Measurements from ENCODE around the gene PLPPR4.

Gene PLPPR4

DNA sequence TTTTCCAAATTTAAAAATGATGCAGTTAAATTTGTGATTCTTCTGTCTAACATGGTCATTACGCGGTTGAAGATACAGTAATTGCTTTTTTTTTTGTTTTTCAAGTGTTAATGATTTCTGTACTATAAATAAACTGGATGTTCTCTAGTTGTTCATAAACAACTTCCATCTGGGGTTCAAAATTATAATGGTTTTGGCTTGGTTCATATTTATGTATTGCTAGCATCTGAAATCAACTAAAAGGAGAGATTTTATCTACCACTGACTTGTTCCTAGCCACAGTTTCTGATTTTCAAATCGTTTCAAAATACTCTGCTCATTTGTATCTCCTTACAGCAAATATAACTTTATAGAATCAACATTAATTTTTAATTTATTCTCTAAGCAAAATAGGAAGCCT, 35.2 kb upstream of the PLPPR4 start:
- no peak for TF ChIP-seq FOXA1 (IDR thresholded peaks at IDR 0.05)
- no peak for TF ChIP-seq BHLHE40 (IDR thresholded peaks at IDR 0.05; ENCODE audit: borderline replicate concordance)
- no peak for TF ChIP-seq HDGF (IDR thresholded peaks at IDR 0.05; ENCODE audit: borderline replicate concordance)
- TF ChIP-seq L3MBTL2 (conservative IDR thresholded peaks at IDR 0.05), result no peak
- TF ChIP-seq TARDBP (IDR thresholded peaks at IDR 0.05), result no peak
- TF ChIP-seq FOXM1 (IDR thresholded peaks at IDR 0.05; ENCODE audit: borderline replicate concordance), result no peak
- TF ChIP-seq FOXK2 (IDR thresholded peaks at IDR 0.05), result no peak
- TF ChIP-seq, protein P1, sequence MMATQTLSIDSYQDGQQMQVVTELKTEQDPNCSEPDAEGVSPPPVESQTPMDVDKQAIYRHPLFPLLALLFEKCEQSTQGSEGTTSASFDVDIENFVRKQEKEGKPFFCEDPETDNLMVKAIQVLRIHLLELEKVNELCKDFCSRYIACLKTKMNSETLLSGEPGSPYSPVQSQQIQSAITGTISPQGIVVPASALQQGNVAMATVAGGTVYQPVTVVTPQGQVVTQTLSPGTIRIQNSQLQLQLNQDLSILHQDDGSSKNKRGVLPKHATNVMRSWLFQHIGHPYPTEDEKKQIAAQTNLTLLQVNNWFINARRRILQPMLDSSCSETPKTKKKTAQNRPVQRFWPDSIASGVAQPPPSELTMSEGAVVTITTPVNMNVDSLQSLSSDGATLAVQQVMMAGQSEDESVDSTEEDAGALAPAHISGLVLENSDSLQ (IDR thresholded peaks at IDR 0.05), result no peak
- DNase-seq (ENCODE audit: extremely low spot score), result no peak
- ChIA-PET POLR2A (no interaction called here), CTCF (no interaction called here)

DNA sequence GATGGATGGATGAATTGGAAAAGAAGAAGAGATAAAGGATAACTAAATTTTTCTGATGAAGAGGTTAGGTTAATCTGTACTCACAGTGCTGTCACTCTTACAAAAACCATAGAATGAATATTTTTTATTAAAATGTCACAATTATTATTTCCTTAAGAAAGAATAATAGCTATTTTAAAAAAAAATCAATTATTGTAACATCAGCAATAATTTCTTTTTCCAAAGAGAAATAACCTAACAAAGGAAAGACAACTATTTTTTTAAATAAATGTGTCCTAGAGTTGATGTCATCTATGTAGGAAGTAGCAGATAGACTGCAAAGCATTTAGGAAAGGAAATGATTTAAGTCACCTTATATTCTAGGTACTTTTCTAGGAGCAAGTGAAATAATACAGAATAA, 33.6 kb upstream of the PLPPR4 start:
- no peak for TF ChIP-seq FOXA1 (IDR thresholded peaks at IDR 0.05)
- no peak for TF ChIP-seq ELF4 (IDR thresholded peaks at IDR 0.05)
- TF ChIP-seq CTBP1 (IDR thresholded peaks at IDR 0.05; ENCODE audit: borderline replicate concordance), result no peak
- CTCF ChIA-PET, result no interaction called here
- POLR2A ChIA-PET, result no interaction called here
- no peak for DNase-seq (ENCODE audit: extremely low spot score)

DNA sequence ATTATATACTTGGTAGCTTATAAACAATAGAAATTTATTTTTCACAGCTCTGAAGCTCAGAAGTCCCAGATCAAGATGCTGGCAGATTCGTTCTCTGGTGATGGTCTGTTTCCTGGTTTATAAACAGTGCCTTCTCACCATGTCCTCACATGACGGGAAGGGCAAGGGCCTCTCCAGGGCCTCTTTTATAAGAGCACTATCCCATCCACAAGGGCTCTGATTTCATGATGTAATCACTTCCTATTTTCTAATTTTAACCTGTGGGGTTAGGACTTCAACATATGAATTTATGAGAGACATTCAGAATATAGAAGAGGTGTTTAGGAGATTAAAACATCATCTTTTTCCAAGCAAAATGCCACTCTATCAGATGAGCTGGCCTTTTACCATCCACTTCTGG, 32.1 kb upstream of the PLPPR4 start:
- TF ChIP-seq ARNT (IDR thresholded peaks at IDR 0.05), result no peak
- no peak for DNase-seq (ENCODE audit: extremely low spot score)
- ChIA-PET CTCF (no interaction called here), POLR2A (no interaction called here)

DNA sequence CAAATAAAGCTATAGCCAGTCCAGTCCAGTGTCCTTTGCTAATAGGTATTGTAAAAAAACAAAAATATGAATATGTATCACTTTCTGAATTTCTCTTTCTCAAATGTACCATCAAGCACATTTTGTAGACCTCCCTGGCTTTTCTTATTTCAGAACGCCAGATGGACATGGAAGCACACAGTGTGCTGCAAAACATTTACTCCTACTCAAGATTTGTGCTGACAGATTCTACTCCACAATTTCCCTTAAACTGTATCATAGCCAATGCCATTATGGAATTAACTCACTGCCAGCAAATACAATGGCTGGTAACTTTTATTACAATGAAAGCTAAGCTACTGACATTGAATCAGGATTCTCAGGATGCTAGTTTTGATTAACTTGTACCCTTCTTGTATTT, 30.8 kb upstream of the PLPPR4 start:
- ChIA-PET POLR2A (interaction anchor here (0.8 kb wide), 1 partner anchor 1395 kb away, joined by 3 read pairs; no protein-coding TSS in a partner anchor), CTCF (no interaction called here)
- DNase-seq (ENCODE audit: extremely low spot score), result no peak
- TF ChIP-seq FOXA1 (IDR thresholded peaks at IDR 0.05) (no peak), ELF4 (IDR thresholded peaks at IDR 0.05) (no peak), TARDBP (IDR thresholded peaks at IDR 0.05) (no peak), FOXK2 (IDR thresholded peaks at IDR 0.05) (no peak), L3MBTL2 (conservative IDR thresholded peaks at IDR 0.05) (no peak), NFRKB (IDR thresholded peaks at IDR 0.05) (no peak), ARNT (IDR thresholded peaks at IDR 0.05) (no peak), LEF1 (IDR thresholded peaks at IDR 0.05; ENCODE audit: borderline replicate concordance) (no peak)

DNA sequence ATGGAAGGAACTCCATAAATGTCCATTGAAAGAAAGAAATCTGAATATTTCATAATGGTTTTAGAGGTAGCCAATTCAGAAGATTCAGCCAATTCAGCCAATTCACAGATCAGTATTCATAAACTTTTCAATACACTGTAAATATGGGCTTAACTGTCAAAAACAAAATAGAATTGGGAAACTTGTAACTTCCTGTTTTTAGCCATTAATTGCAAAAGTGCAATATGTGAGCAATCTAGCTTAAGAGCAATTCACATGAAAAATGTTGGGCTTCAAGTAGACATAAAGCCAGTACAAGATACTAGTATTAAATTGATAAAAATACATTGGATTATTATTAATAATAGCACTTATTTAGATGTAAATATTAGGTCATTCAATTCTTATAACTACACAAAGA, 27.5 kb upstream of the PLPPR4 start:
- no peak for TF ChIP-seq BHLHE40 (IDR thresholded peaks at IDR 0.05; ENCODE audit: borderline replicate concordance)
- no peak for TF ChIP-seq FOXM1 (IDR thresholded peaks at IDR 0.05; ENCODE audit: borderline replicate concordance)
- TF ChIP-seq SP1 (IDR thresholded peaks at IDR 0.05), result no peak
- TF ChIP-seq CTBP1 (IDR thresholded peaks at IDR 0.05; ENCODE audit: borderline replicate concordance), result no peak
- no peak for TF ChIP-seq NFRKB (IDR thresholded peaks at IDR 0.05)
- TF ChIP-seq ZNF384 (IDR thresholded peaks at IDR 0.05), result no peak
- TF ChIP-seq HDGF (IDR thresholded peaks at IDR 0.05; ENCODE audit: borderline replicate concordance), result no peak
- TF ChIP-seq, protein P1 (IDR thresholded peaks at IDR 0.05), result no peak
- no peak for TF ChIP-seq FOXK2 (IDR thresholded peaks at IDR 0.05)
- no peak for TF ChIP-seq SUZ12 (IDR thresholded peaks at IDR 0.05)
- no peak for TF ChIP-seq ARNT (IDR thresholded peaks at IDR 0.05)
- no peak for TF ChIP-seq L3MBTL2 (conservative IDR thresholded peaks at IDR 0.05)
- no peak for TF ChIP-seq LEF1 (IDR thresholded peaks at IDR 0.05; ENCODE audit: borderline replicate concordance)
- TF ChIP-seq FOXA1 (IDR thresholded peaks at IDR 0.05), result no peak
- no peak for TF ChIP-seq ELF4 (IDR thresholded peaks at IDR 0.05)
- no peak for TF ChIP-seq TARDBP (IDR thresholded peaks at IDR 0.05)
- ChIA-PET POLR2A (no interaction called here), CTCF (no interaction called here)
- no peak for DNase-seq (ENCODE audit: extremely low spot score)

DNA sequence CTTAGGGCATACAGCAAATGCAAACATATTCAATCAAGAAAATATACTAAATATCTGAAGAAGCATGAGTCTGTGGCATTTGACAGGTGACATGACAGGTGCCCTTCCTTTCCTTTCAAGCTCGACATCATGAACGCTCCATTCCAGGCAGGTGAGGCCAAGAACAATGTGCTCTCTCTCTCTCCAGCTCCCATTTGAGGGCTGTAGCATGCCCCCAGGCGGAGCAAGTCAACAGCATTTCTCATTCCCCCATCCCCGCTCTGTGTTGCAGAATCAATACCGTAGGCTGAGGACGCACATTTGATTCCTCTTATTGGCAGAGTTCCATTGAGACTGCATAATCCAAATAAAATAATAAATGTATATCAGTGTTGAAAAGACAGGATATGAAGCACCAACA, 24.6 kb upstream of the PLPPR4 start:
- TF ChIP-seq CTBP1 (IDR thresholded peaks at IDR 0.05; ENCODE audit: borderline replicate concordance) (no peak), ARNT (IDR thresholded peaks at IDR 0.05) (no peak), TARDBP (IDR thresholded peaks at IDR 0.05) (no peak), SUZ12 (IDR thresholded peaks at IDR 0.05) (no peak), FOXK2 (IDR thresholded peaks at IDR 0.05) (no peak), ZNF384 (IDR thresholded peaks at IDR 0.05) (no peak), LEF1 (IDR thresholded peaks at IDR 0.05; ENCODE audit: borderline replicate concordance) (no peak), NFRKB (IDR thresholded peaks at IDR 0.05) (no peak), HDGF (IDR thresholded peaks at IDR 0.05; ENCODE audit: borderline replicate concordance) (no peak), FOXM1 (IDR thresholded peaks at IDR 0.05; ENCODE audit: borderline replicate concordance) (no peak), L3MBTL2 (conservative IDR thresholded peaks at IDR 0.05) (no peak), SP1 (IDR thresholded peaks at IDR 0.05) (no peak), FOXA1 (IDR thresholded peaks at IDR 0.05) (no peak), ELF4 (IDR thresholded peaks at IDR 0.05) (no peak)
- TF ChIP-seq, protein P1 (IDR thresholded peaks at IDR 0.05), result no peak
- DNase-seq (ENCODE audit: extremely low spot score), result no peak
- ChIA-PET POLR2A (no interaction called here), CTCF (no interaction called here)

- CTCF ChIA-PET, result no interaction called here
- no peak for DNase-seq (ENCODE audit: extremely low spot score)
- POLR2A ChIA-PET, result no interaction called here
- no peak for TF ChIP-seq HDGF (IDR thresholded peaks at IDR 0.05; ENCODE audit: borderline replicate concordance)
- TF ChIP-seq SUZ12 (IDR thresholded peaks at IDR 0.05), result no peak
- no peak for TF ChIP-seq FOXM1 (IDR thresholded peaks at IDR 0.05; ENCODE audit: borderline replicate concordance)
- no peak for TF ChIP-seq ELF4 (IDR thresholded peaks at IDR 0.05)
- TF ChIP-seq BHLHE40 (IDR thresholded peaks at IDR 0.05; ENCODE audit: borderline replicate concordance), result no peak
- TF ChIP-seq TARDBP (IDR thresholded peaks at IDR 0.05), result no peak
- no peak for TF ChIP-seq ARNT (IDR thresholded peaks at IDR 0.05)
These were observed 23.7 kb upstream of the PLPPR4 start for GRCh38 chr1:99240621-99241020.

Data from HEK293T (cell line).